VCaP (cell line): ENCODE data around the gene MYO1E.
A peak's percentile ranks its signal among the peaks of the same experiment; 100 is the strongest.

ENCODE experiments used
- H3K27ac ChIP-seq: fragments of 450-650 bp; 2 replicates; pipeline ENCODE4 v1.5.1; 2017
- CTCF ChIP-seq: fragments of 450-650 bp; conservative IDR thresholded peaks from 2 replicates; pipeline ENCODE4 v1.5.1; 2017; ENCODE audit warnings: mild to moderate bottlenecking, moderate library complexity

MYO1E gene

DNA sequence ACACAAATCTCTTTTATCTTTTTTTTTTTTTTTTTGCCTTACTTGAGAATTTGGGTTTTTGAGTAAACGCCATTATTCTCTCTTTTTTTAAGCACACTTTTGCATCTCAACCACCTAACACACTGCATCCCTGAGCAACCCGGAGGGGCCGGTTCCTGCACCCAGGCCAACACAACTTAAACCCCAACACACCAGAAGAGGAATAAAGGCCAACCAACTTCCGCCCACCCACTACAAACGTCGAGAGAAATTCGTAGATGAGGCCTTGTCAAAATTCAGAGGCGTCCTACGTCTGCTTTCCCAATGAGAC is 268.1 kb downstream of the MYO1E start:
- peak overlapping the region; percentile 74 for H3K27ac ChIP-seq
- no peak for TF ChIP-seq CTCF

- TF ChIP-seq CTCF: no peak
- H3K27ac ChIP-seq: no peak overlapping the region
These were observed 273.4 kb downstream of the MYO1E start for GRCh38 chr15:59099162-59099685.

DNA sequence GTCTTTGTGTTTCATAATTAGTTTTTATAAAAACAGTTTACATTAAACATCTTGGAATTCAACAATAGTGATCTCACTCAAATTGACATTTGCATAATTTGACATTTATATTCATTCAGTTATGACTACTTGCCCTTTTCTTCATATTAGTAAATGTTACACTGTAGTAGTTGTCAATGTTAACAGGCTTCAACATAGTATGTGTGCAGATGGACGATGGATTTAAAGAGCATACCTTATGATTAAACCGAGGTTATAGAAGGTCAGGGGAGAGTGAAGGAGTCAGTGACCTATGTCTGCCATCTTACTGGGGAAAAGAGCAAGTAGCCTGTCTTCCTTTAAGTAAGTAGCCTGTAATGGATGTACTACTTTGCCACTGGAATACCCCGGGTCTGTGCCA is 276.2 kb downstream of the MYO1E start:
- no peak overlapping the region for H3K27ac ChIP-seq
- TF ChIP-seq CTCF: no peak

- TF ChIP-seq CTCF: no peak
- H3K27ac ChIP-seq: no peak overlapping the region
These were observed 278.6 kb downstream of the MYO1E start for GRCh38 chr15:59094077-59094476.

DNA sequence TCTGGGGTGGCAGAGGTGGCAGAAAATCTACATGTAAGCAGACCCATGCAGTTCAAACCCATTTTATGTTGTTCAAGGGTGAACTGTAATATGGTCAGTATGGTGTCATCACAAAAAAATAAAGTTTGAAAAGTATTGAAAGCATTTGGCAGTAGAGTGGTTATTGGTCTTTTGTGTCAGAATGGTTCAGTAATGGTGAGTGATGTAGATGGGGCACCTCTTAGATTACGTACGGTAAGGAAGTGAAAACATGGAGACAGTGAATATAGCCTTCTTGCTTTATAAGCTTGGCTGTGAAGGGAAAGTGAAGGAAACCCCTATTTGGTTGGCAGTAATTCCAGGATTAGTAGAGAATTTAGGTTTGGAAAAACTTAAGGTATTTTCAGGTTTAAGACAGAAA is 284.9 kb downstream of the MYO1E start:
- no peak for TF ChIP-seq CTCF
- no peak overlapping the region for H3K27ac ChIP-seq
